Common myeloid progenitor, CD34-positive (primary cell): Measurements from ENCODE around the gene PM20D1.

Experiments
- CTCF ChIA-PET: fragments of 350-600 bp; sonication (Branson Sonifier 250); formaldehyde crosslinking; loops from one replicate; lab custom pipeline; 2021; ENCODE audit warnings: antibody characterized with exemption; lab: Charles Lee
- POLR2A ChIA-PET: fragments of 350-600 bp; sonication (Branson Sonifier 250); formaldehyde crosslinking; loops from one replicate; lab custom pipeline; 2021; ENCODE audit warnings: antibody characterized with exemption; lab: Charles Lee
- DNase-seq, 3 donors: peaks; one replicate each; pipeline versions ENCODE4 v3.0.0 to v3.0.0-alpha.2; 2013
- H3K27ac ChIP-seq, 2 experiments: 1 replicate in 1 of 2; 2 replicates in 1 of 2; pipeline ENCODE4 v1.7.0; 2013; ENCODE audit warnings: inconsistent platforms in 2 of 2, low read length in 2 of 2, mild to moderate bottlenecking in 2 of 2, low read depth in 1 of 2, moderate library complexity in 1 of 2; ENCODE audit not compliant: severe bottlenecking in 2 of 2, insufficient read depth in 1 of 2, poor library complexity in 1 of 2
- H3K27me3 ChIP-seq, 5 experiments: replicated peaks in 2 of 5; 1 replicate in 3 of 5; 2 replicates in 2 of 5; pipeline versions ENCODE4 v1.6.1 to v1.7.0; 2013; ENCODE audit warnings: low read length in 4 of 5, mild to moderate bottlenecking in 2 of 5, moderate library complexity in 2 of 5, inconsistent platforms in 1 of 5; ENCODE audit not compliant: insufficient read depth in 5 of 5, control insufficient read depth in 4 of 5
- H3K36me3 ChIP-seq, 4 experiments: 1 replicate in 2 of 4; 2 replicates in 2 of 4; pipeline versions ENCODE4 v1.6.1 to v1.7.0; 2013; ENCODE audit warnings: low read length in 3 of 4, control low read depth in 1 of 4, mild to moderate bottlenecking in 1 of 4; ENCODE audit not compliant: control insufficient read depth in 4 of 4, insufficient read depth in 4 of 4
- H3K4me1 ChIP-seq, 4 experiments: 1 replicate in 3 of 4; 2 replicates in 1 of 4; pipeline versions ENCODE4 v1.6.1 to v1.7.1; 2013; ENCODE audit warnings: low read length in 3 of 4, mild to moderate bottlenecking in 3 of 4, control low read depth in 1 of 4, inconsistent platforms in 1 of 4, moderate library complexity in 1 of 4; ENCODE audit not compliant: control insufficient read depth in 4 of 4, insufficient read depth in 4 of 4; ENCODE audit errors: control extremely low read depth in 1 of 4
- H3K4me3 ChIP-seq, 7 experiments: 1 replicate in 4 of 7; 2 replicates in 3 of 7; pipeline versions ENCODE4 v1.5.1 to v1.7.0; 2013; ENCODE audit warnings: mild to moderate bottlenecking in 7 of 7, low read length in 6 of 7, moderate library complexity in 6 of 7, inconsistent platforms in 2 of 7, low read depth in 2 of 7, control low read depth in 1 of 7; ENCODE audit not compliant: insufficient read depth in 4 of 7, control insufficient read depth in 1 of 7; ENCODE audit errors: extremely low read depth in 1 of 7
- H3K9me3 ChIP-seq, 5 experiments: 1 replicate in 4 of 5; 2 replicates in 1 of 5; pipeline versions ENCODE4 v1.6.1 to v1.7.1; 2013; ENCODE audit warnings: low read length in 4 of 5, mild to moderate bottlenecking in 2 of 5, inconsistent platforms in 1 of 5, low read depth in 1 of 5, moderate library complexity in 1 of 5; ENCODE audit not compliant: control insufficient read depth in 4 of 5, insufficient read depth in 2 of 5; ENCODE audit errors: control extremely low read depth in 1 of 5
- WGBS: methylation state at CpG from one replicate; pipeline ENCODE4 v1.1.5; 2013; ENCODE audit not compliant: insufficient coverage; 5-methylcytosine and 5-hydroxymethylcytosine counted together

PM20D1 gene

GRCh38 chr1:205783433-205783795 is 66.5 kb downstream of the PM20D1 start:
- H3K9me3 ChIP-seq = no peaks in the 10 kb centered on the region
- no peak overlapping the region for H3K4me3 ChIP-seq
- ChIA-PET CTCF (interaction anchor here (0.8 to 2.2 kb wide), 4 partner anchors 9 to 123 kb away, joined by 3 to 16 read pairs (median 4); no protein-coding TSS in a partner anchor), POLR2A (no interaction called here)
- H3K4me1 ChIP-seq = peaks cover 0 to 10% (median 7%) of the 10 kb centered on the region in 4 experiments
- no peaks in the 10 kb centered on the region for H3K27me3 ChIP-seq
- DNase-seq = no peak
- no peaks in the 10 kb centered on the region for H3K36me3 ChIP-seq
- H3K27ac ChIP-seq = no peak overlapping the region

- no peaks in the 10 kb centered on the region for H3K27me3 ChIP-seq
- CTCF ChIA-PET = interaction anchor here (0.6 to 2.2 kb wide), 8 partner anchors 9 to 124 kb away, joined by 3 to 16 read pairs (median 4); no protein-coding TSS in a partner anchor
- WGBS = 100% methylated on average over 3 of the region's 4 CpGs
- H3K36me3 ChIP-seq = no peaks in the 10 kb centered on the region
- H3K4me1 ChIP-seq = peaks cover 3 to 16% (median 13%) of the 10 kb centered on the region in 4 experiments
- peak in 2 of 3 donors; percentile 9 to 17 for DNase-seq
- no peak overlapping the region for H3K4me3 ChIP-seq
- POLR2A ChIA-PET = no interaction called here
- H3K9me3 ChIP-seq = no peaks in the 10 kb centered on the region
- no peak overlapping the region for H3K27ac ChIP-seq
Observed at GRCh38 chr1:205782627-205783432, 67.1 kb downstream of the PM20D1 start.

- CTCF ChIA-PET = interaction anchor here (0.7 kb wide), 1 partner anchor 11 kb away, joined by 4 read pairs; no protein-coding TSS in a partner anchor
Observed at GRCh38 chr1:205780335-205780734, 69.6 kb downstream of the PM20D1 start.

More at GRCh38 chr1:205780335-205780734, 69.6 kb downstream of the PM20D1 start:
- no peaks in the 10 kb centered on the region for H3K9me3 ChIP-seq
- H3K4me3 ChIP-seq = no peak overlapping the region
- WGBS = 100% methylated on average over 3 of the region's 5 CpGs
- peaks cover 5 to 24% (median 20%) of the 10 kb centered on the region in 4 experiments for H3K4me1 ChIP-seq
- no peaks in the 10 kb centered on the region for H3K27me3 ChIP-seq
- H3K36me3 ChIP-seq = no peaks in the 10 kb centered on the region
- no peak for DNase-seq
- no peak overlapping the region for H3K27ac ChIP-seq
- POLR2A ChIA-PET = no interaction called here
